ENCODE data around the gene SLC12A1.

SLC12A1 gene

DNA sequence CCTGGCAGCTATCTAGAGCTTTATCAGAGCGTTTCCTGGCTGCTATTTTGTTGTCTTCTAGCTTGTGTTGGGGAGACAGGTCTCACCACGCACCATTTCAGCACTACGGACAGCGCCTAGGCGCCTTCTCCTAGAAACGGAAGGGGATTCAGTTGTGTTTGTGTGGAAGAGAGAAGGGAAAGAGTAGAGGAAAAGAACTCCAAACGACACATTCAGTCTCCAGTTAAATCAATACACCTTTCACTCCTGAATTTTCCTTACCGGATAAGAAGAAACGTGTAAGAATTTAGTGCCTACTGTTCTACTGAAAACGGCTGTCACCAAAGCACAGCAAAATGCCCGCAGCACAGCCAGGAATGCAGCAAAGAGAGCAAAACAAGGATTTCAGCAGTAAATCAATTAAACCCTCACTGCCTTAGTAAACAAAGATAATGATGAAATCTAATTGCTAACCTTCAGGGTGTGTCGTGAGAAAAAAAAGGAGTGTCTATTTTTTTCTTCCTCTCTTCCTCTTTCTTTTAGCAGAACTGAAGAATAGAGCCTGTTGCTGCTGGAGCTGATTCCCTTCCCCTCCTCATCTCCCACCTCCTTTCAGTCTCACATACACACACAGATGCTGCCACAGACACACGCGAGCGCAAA lies 15.0 kb upstream of the SLC12A1 start:
- Histone ChIP-seq H4K20me1 (ENCODE audit: insufficient read depth, low read length) (no peaks in the 10 kb centered on the region), H3K79me2 (ENCODE audit: insufficient read depth, low read length) (no peaks in the 10 kb centered on the region), H3K4me3 (ENCODE audit: low read depth, low read length, poor library complexity, severe bottlenecking) (no peak overlapping the region), H2AFZ (ENCODE audit: low read length) (no peak overlapping the region), H3K27ac (ENCODE audit: low read depth, low read length, poor library complexity, severe bottlenecking) (no peak overlapping the region), H3K36me3 (ENCODE audit: insufficient read depth, low read length) (no peaks in the 10 kb centered on the region), H3F3A (ENCODE audit: insufficient read depth, low read length) (no peaks in the 10 kb centered on the region), H3K9me3 (ENCODE audit: low read length) (no peaks in the 10 kb centered on the region), H3K9ac (ENCODE audit: low read length) (no peak overlapping the region), H3K27me3 (ENCODE audit: insufficient read depth, low read length) (no peaks in the 10 kb centered on the region), H3K9me2 (ENCODE audit: low read depth, low read length) (no peaks in the 10 kb centered on the region), H3K4me2 (ENCODE audit: low read length) (no peak overlapping the region), H3K4me1 (ENCODE audit: insufficient read depth, low read length, severe bottlenecking) (no peaks in the 10 kb centered on the region)
- TF ChIP-seq, protein P1, sequence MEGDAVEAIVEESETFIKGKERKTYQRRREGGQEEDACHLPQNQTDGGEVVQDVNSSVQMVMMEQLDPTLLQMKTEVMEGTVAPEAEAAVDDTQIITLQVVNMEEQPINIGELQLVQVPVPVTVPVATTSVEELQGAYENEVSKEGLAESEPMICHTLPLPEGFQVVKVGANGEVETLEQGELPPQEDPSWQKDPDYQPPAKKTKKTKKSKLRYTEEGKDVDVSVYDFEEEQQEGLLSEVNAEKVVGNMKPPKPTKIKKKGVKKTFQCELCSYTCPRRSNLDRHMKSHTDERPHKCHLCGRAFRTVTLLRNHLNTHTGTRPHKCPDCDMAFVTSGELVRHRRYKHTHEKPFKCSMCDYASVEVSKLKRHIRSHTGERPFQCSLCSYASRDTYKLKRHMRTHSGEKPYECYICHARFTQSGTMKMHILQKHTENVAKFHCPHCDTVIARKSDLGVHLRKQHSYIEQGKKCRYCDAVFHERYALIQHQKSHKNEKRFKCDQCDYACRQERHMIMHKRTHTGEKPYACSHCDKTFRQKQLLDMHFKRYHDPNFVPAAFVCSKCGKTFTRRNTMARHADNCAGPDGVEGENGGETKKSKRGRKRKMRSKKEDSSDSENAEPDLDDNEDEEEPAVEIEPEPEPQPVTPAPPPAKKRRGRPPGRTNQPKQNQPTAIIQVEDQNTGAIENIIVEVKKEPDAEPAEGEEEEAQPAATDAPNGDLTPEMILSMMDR (IDR thresholded peaks at IDR 0.05; ENCODE audit: low read length), result no peak
- no peak for TF ChIP-seq EZH2 (IDR thresholded peaks at IDR 0.05; ENCODE audit: borderline replicate concordance, low read length)

GRCh38 chr15:48191574-48192225 lies 14.4 kb upstream of the SLC12A1 start, which contains the start of gene CTXN2:
Gene CTXN2, plus strand, starts transcription at chr15:48191665. Its CDS starts 9,636 bp downstream, at chr15:48201301.
- H4K20me1 ChIP-seq (ENCODE audit: insufficient read depth, low read length), result no peaks in the 10 kb centered on the region
- H3K27me3 ChIP-seq (ENCODE audit: insufficient read depth, low read length), result no peaks in the 10 kb centered on the region
- no peaks in the 10 kb centered on the region for H3K79me2 ChIP-seq (ENCODE audit: insufficient read depth, low read length)
- H3K4me2 ChIP-seq (ENCODE audit: low read length), result no peak within 1 kb of the TSS
- H3K4me1 ChIP-seq (ENCODE audit: insufficient read depth, low read length, severe bottlenecking), result no peaks in the 10 kb centered on the region
- no peaks in the 10 kb centered on the region for H3K9me2 ChIP-seq (ENCODE audit: low read depth, low read length)
- TF ChIP-seq EZH2 (IDR thresholded peaks at IDR 0.05; ENCODE audit: borderline replicate concordance, low read length), result no peak
- TF ChIP-seq, protein P1 (IDR thresholded peaks at IDR 0.05; ENCODE audit: low read length), result no peak
- no peak within 1 kb of the TSS for H3K4me3 ChIP-seq (ENCODE audit: low read depth, low read length, poor library complexity, severe bottlenecking)
- no peaks in the 10 kb centered on the region for H3F3A ChIP-seq (ENCODE audit: insufficient read depth, low read length)
- H3K36me3 ChIP-seq (ENCODE audit: insufficient read depth, low read length), result no peaks in the 10 kb centered on the region
- no peaks in the 10 kb centered on the region for H3K9me3 ChIP-seq (ENCODE audit: low read length)
- no peak within 1 kb of the TSS for H2AFZ ChIP-seq (ENCODE audit: low read length)
- H3K9ac ChIP-seq (ENCODE audit: low read length), result no peak within 1 kb of the TSS
- no peak within 1 kb of the TSS for H3K27ac ChIP-seq (ENCODE audit: low read depth, low read length, poor library complexity, severe bottlenecking)

DNA sequence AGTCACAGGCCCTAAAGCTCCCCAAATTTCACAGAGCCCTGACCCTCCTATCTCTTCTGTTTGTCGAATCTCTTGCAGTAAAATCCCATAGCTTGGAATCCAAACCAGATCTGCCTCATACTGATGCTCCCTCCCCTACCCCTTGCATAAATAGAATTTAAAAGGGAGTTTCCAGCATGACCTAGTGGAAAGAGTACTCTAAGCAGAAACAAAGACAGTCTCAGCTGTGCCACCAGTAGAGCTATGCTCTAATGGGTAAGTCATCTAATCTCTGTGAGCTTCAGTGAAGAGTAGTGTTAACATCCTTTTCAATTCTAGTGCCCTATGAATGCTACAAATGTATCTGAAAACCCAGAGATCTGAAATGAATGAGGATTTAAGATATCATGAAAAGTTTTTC lies 4.0 kb upstream of the SLC12A1 start:
- Histone ChIP-seq H3K9me2 (ENCODE audit: low read depth, low read length) (no peaks in the 10 kb centered on the region), H2AFZ (ENCODE audit: low read length) (no peak overlapping the region)
- no peak for TF ChIP-seq EZH2 (IDR thresholded peaks at IDR 0.05; ENCODE audit: borderline replicate concordance, low read length)
- TF ChIP-seq, protein P1 (IDR thresholded peaks at IDR 0.05; ENCODE audit: low read length), result no peak

More for the DNA sequence above, 4.0 kb upstream of the SLC12A1 start:
- Histone ChIP-seq H3K27ac (ENCODE audit: low read depth, low read length, poor library complexity, severe bottlenecking) (no peak overlapping the region), H3K9me3 (ENCODE audit: low read length) (no peaks in the 10 kb centered on the region), H3K4me1 (ENCODE audit: insufficient read depth, low read length, severe bottlenecking) (no peaks in the 10 kb centered on the region), H4K20me1 (ENCODE audit: insufficient read depth, low read length) (no peaks in the 10 kb centered on the region), H3K9ac (ENCODE audit: low read length) (no peak overlapping the region), H3K79me2 (ENCODE audit: insufficient read depth, low read length) (no peaks in the 10 kb centered on the region), H3K4me2 (ENCODE audit: low read length) (no peak overlapping the region), H3K27me3 (ENCODE audit: insufficient read depth, low read length) (no peaks in the 10 kb centered on the region), H3K36me3 (ENCODE audit: insufficient read depth, low read length) (no peaks in the 10 kb centered on the region), H3F3A (ENCODE audit: insufficient read depth, low read length) (no peaks in the 10 kb centered on the region), H3K4me3 (ENCODE audit: low read depth, low read length, poor library complexity, severe bottlenecking) (no peak overlapping the region)
